GM23338 (cell line): ENCODE results near the gene POLR1E. TPM values are rescaled to one million over a fixed set of nuclear protein-coding genes. Genes with fewer than 3 reads are reported as not detected.

Source experiments
- ATAC-seq: fragments of 200-7000 bp; cut with Tn5 transposase; 3 replicates; pipeline ENCODE4 v1.9.1; 2020
- DNase-seq: peaks from one replicate; pipeline ENCODE4 v3.0.0-alpha.2; 2015; ENCODE audit warnings: low spot score
- H2AFZ ChIP-seq: fragments of 200-600 bp; sonication (generic); 2 replicates; pipeline ENCODE4 v1.8.0; 2016; ENCODE audit warnings: antibody characterized with exemption, mild to moderate bottlenecking, moderate library complexity
- H3F3A ChIP-seq: fragments of 200-600 bp; sonication (generic); replicated peaks from 2 replicates; pipeline ENCODE4 v1.8.0; 2017; ENCODE audit warnings: antibody characterized with exemption, mixed run types, low read depth
- H3K27ac ChIP-seq: fragments of 200-600 bp; sonication (generic); 2 replicates; pipeline ENCODE4 v1.6.1; 2016; ENCODE audit warnings: low read depth
- H3K27me3 ChIP-seq: fragments of 200-600 bp; sonication (generic); 2 replicates; pipeline ENCODE4 v1.8.0; 2016; ENCODE audit warnings: mild to moderate bottlenecking, mixed run types, moderate library complexity; ENCODE audit not compliant: insufficient read depth
- H3K36me3 ChIP-seq: fragments of 200-600 bp; sonication (generic); 2 replicates; pipeline ENCODE4 v1.8.0; 2016; ENCODE audit warnings: mild to moderate bottlenecking; ENCODE audit not compliant: insufficient read depth
- H3K4me1 ChIP-seq: fragments of 200-600 bp; sonication (generic); 2 replicates; pipeline ENCODE4 v1.8.0; 2016; ENCODE audit warnings: mild to moderate bottlenecking, moderate library complexity; ENCODE audit not compliant: insufficient read depth
- H3K4me2 ChIP-seq: fragments of 200-600 bp; sonication (generic); 2 replicates; pipeline ENCODE4 v1.7.1; 2017; ENCODE audit warnings: mixed run types
- H3K4me3 ChIP-seq: fragments of 200-600 bp; sonication (generic); 2 replicates; pipeline ENCODE4 v1.6.1; 2016; ENCODE audit warnings: mixed run types
- H3K79me2 ChIP-seq: fragments of 200-600 bp; sonication (generic); replicated peaks from 2 replicates; pipeline ENCODE4 v1.8.0; 2017; ENCODE audit warnings: mild to moderate bottlenecking; ENCODE audit not compliant: insufficient read depth
- H3K9me2 ChIP-seq: fragments of 200-600 bp; sonication (generic); 2 replicates; pipeline ENCODE4 v1.8.0; 2017; ENCODE audit not compliant: insufficient read depth
- H4K20me1 ChIP-seq: fragments of 200-600 bp; sonication (generic); replicated peaks from 2 replicates; pipeline ENCODE4 v1.8.0; 2017; ENCODE audit warnings: mild to moderate bottlenecking; ENCODE audit not compliant: insufficient read depth
- H3K27ac Mint-ChIP-seq: 2 replicates; pipeline ENCODE4 v1.8.0; 2020; ENCODE audit warnings: inconsistent platforms, mild to moderate bottlenecking, moderate library complexity, mixed read lengths
- H3K27me3 Mint-ChIP-seq: 3 replicates; pipeline ENCODE4 v1.8.0; 2022; ENCODE audit warnings: low read depth, mild to moderate bottlenecking, moderate library complexity, mixed read lengths, inconsistent platforms; ENCODE audit not compliant: insufficient read depth, poor library complexity
- H3K36me3 Mint-ChIP-seq: 3 replicates; pipeline ENCODE4 v1.8.0; 2021; ENCODE audit warnings: low read depth, mild to moderate bottlenecking, inconsistent platforms, moderate library complexity, mixed read lengths
- H3K4me1 Mint-ChIP-seq: 3 replicates; pipeline ENCODE4 v1.8.0; 2020; ENCODE audit warnings: mild to moderate bottlenecking, inconsistent platforms, mixed read lengths
- H3K4me3 Mint-ChIP-seq: 3 replicates; pipeline ENCODE4 v1.8.0; 2021; ENCODE audit warnings: moderate library complexity, mild to moderate bottlenecking, inconsistent platforms, mixed read lengths
- H3K9me3 Mint-ChIP-seq: 3 replicates; pipeline ENCODE4 v1.8.0; 2020; ENCODE audit warnings: moderate library complexity, mild to moderate bottlenecking, inconsistent platforms, mixed read lengths
- CREB1 ChIP-seq: fragments of 250-450 bp; sonication (Bioruptor Pico); IDR thresholded peaks from 2 replicates; pipeline ENCODE4 v1.5.0; 2020; ENCODE audit warnings: low read depth, mild to moderate bottlenecking, moderate library complexity
- CTCF ChIP-seq, 2 experiments: fragments of 200-600 bp in 1 of 2; sonication (generic) in 1 of 2; conservative IDR thresholded peaks; 2 replicates each; pipeline versions ENCODE4 v1.5.1 to v1.6.1; 2016 to 2017; ENCODE audit warnings: antibody characterized with exemption in 2 of 2, low read depth in 2 of 2, mild to moderate bottlenecking in 2 of 2, moderate library complexity in 1 of 2
- EZH2 ChIP-seq: fragments of 200-600 bp; sonication (generic); IDR thresholded peaks from one replicate; pipeline ENCODE4 v1.8.0; 2017; ENCODE audit warnings: antibody characterized with exemption, mild to moderate bottlenecking, low read depth; ENCODE audit not compliant: unreplicated experiment
- EZH2phosphoT487 ChIP-seq: fragments of 200-600 bp; sonication (generic); IDR thresholded peaks from one replicate; pipeline ENCODE4 v1.8.1; 2018; ENCODE audit warnings: antibody characterized with exemption; ENCODE audit not compliant: unreplicated experiment
- JUNB ChIP-seq: IDR thresholded peaks from one replicate; pipeline ENCODE4 v1.6.1; 2016; ENCODE audit warnings: antibody characterized with exemption; ENCODE audit not compliant: unreplicated experiment
- POLR2AphosphoS5 ChIP-seq: IDR thresholded peaks from 2 replicates; pipeline ENCODE4 v1.6.1; 2016; ENCODE audit warnings: antibody characterized with exemption, low read depth
- STAT1 ChIP-seq: IDR thresholded peaks from one replicate; pipeline ENCODE4 v1.6.1; 2016; ENCODE audit warnings: antibody characterized with exemption; ENCODE audit not compliant: unreplicated experiment
- polyA plus RNA-seq: library from polyadenylated mRNA; unstranded; fragments of >200 nt; fragmentation: Nextera tagmentation; extraction: Ambion mirVana; gene quantifications from 2 replicates; pipeline ENCODE4 v1.2.1, GENCODE V29; 2016
- total RNA-seq: library from RNA; depleted of rRNA; stranded (reverse); fragments of >200 nt; shearing (Covaris generic); gene quantifications from 2 replicates; pipeline ENCODE4 v1.2.3, GENCODE V29; 2014
- TF ChIP-seq, protein P1 (sequence below): IDR thresholded peaks from 2 replicates; pipeline ENCODE4 v1.6.1; 2016; ENCODE audit warnings: antibody characterized with exemption
- TF ChIP-seq, protein P2 (sequence below): IDR thresholded peaks from one replicate; pipeline ENCODE4 v1.6.1; 2018; ENCODE audit warnings: antibody characterized with exemption; ENCODE audit not compliant: unreplicated experiment
- TF ChIP-seq, protein P3 (sequence below): fragments of 250-450 bp; sonication (Bioruptor Pico); IDR thresholded peaks from 2 replicates; pipeline ENCODE4 v1.5.0; 2020; ENCODE audit warnings: mild to moderate bottlenecking, moderate library complexity

The POLR1E gene
- total and polyA plus RNA-seq, 2 experiments from 2014 or later = 19.2 to 45.5 TPM

GRCh38 chr9:37497320-37497719 is 11.6 kb downstream of the POLR1E start:
- Histone ChIP-seq H3K79me2 (0 out of 2 replicates have a peak, but pooled peaks cover 3% of the 10 kb centered on the region), H3K4me1 (no peaks in the 10 kb centered on the region), H3K27me3 (no peaks in the 10 kb centered on the region), H4K20me1 (peaks cover 19% of the 10 kb centered on the region), H3K36me3 (peaks cover 51% of the 10 kb centered on the region), H3K9me2 (no peaks in the 10 kb centered on the region), H3K4me2 (no peak overlapping the region), H2AFZ (no peak overlapping the region), H3K4me3 (no peak overlapping the region), H3K27ac (no peak overlapping the region), H3F3A (0 out of 2 replicates have a peak, but pooled peaks cover 4% of the 10 kb centered on the region)
- no peak overlapping the region for H3K27ac Mint-ChIP-seq
- peaks cover 2% of the 10 kb centered on the region for H3K27me3 Mint-ChIP-seq
- DNase-seq = no peak
- no peaks in the 10 kb centered on the region for H3K9me3 Mint-ChIP-seq
- no peak for ATAC-seq
- TF ChIP-seq CREB1 (CRISPR knock-in tag) = no peak
- no peak for TF ChIP-seq EZH2phosphoT487
- no peak for TF ChIP-seq POLR2AphosphoS5
- TF ChIP-seq CTCF (conservative IDR thresholded peaks at IDR 0.05; ENCODE audit: low read depth in 2 of 2) = no peak
- TF ChIP-seq EZH2 = no peak
- TF ChIP-seq, protein P1, sequence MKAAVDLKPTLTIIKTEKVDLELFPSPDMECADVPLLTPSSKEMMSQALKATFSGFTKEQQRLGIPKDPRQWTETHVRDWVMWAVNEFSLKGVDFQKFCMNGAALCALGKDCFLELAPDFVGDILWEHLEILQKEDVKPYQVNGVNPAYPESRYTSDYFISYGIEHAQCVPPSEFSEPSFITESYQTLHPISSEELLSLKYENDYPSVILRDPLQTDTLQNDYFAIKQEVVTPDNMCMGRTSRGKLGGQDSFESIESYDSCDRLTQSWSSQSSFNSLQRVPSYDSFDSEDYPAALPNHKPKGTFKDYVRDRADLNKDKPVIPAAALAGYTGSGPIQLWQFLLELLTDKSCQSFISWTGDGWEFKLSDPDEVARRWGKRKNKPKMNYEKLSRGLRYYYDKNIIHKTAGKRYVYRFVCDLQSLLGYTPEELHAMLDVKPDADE = no peak
- no peak for TF ChIP-seq STAT1
- TF ChIP-seq, protein P2, sequence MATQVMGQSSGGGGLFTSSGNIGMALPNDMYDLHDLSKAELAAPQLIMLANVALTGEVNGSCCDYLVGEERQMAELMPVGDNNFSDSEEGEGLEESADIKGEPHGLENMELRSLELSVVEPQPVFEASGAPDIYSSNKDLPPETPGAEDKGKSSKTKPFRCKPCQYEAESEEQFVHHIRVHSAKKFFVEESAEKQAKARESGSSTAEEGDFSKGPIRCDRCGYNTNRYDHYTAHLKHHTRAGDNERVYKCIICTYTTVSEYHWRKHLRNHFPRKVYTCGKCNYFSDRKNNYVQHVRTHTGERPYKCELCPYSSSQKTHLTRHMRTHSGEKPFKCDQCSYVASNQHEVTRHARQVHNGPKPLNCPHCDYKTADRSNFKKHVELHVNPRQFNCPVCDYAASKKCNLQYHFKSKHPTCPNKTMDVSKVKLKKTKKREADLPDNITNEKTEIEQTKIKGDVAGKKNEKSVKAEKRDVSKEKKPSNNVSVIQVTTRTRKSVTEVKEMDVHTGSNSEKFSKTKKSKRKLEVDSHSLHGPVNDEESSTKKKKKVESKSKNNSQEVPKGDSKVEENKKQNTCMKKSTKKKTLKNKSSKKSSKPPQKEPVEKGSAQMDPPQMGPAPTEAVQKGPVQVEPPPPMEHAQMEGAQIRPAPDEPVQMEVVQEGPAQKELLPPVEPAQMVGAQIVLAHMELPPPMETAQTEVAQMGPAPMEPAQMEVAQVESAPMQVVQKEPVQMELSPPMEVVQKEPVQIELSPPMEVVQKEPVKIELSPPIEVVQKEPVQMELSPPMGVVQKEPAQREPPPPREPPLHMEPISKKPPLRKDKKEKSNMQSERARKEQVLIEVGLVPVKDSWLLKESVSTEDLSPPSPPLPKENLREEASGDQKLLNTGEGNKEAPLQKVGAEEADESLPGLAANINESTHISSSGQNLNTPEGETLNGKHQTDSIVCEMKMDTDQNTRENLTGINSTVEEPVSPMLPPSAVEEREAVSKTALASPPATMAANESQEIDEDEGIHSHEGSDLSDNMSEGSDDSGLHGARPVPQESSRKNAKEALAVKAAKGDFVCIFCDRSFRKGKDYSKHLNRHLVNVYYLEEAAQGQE = no peak
- TF ChIP-seq JUNB = no peak
- no peaks in the 10 kb centered on the region for H3K4me1 Mint-ChIP-seq
- H3K4me3 Mint-ChIP-seq = no peak overlapping the region
- peaks cover 82% of the 10 kb centered on the region for H3K36me3 Mint-ChIP-seq

- Histone ChIP-seq H3K27ac (no peak overlapping the region), H3K4me1 (no peaks in the 10 kb centered on the region), H3K4me2 (no peak overlapping the region), H3K79me2 (0 out of 2 replicates have a peak, but pooled peaks cover 3% of the 10 kb centered on the region), H3K36me3 (peaks cover 48% of the 10 kb centered on the region), H2AFZ (no peak overlapping the region), H4K20me1 (peaks cover 19% of the 10 kb centered on the region), H3K27me3 (no peaks in the 10 kb centered on the region), H3K4me3 (no peak overlapping the region), H3F3A (0 out of 2 replicates have a peak, but pooled peaks cover 4% of the 10 kb centered on the region), H3K9me2 (no peaks in the 10 kb centered on the region)
- Mint-ChIP-seq H3K4me1 (no peaks in the 10 kb centered on the region), H3K27ac (no peak overlapping the region), H3K4me3 (no peak overlapping the region), H3K9me3 (no peaks in the 10 kb centered on the region), H3K27me3 (peaks cover 2% of the 10 kb centered on the region), H3K36me3 (peaks cover 83% of the 10 kb centered on the region)
- no peak for DNase-seq
- ATAC-seq = no peak
- TF ChIP-seq EZH2 = no peak
- TF ChIP-seq, protein P3, sequence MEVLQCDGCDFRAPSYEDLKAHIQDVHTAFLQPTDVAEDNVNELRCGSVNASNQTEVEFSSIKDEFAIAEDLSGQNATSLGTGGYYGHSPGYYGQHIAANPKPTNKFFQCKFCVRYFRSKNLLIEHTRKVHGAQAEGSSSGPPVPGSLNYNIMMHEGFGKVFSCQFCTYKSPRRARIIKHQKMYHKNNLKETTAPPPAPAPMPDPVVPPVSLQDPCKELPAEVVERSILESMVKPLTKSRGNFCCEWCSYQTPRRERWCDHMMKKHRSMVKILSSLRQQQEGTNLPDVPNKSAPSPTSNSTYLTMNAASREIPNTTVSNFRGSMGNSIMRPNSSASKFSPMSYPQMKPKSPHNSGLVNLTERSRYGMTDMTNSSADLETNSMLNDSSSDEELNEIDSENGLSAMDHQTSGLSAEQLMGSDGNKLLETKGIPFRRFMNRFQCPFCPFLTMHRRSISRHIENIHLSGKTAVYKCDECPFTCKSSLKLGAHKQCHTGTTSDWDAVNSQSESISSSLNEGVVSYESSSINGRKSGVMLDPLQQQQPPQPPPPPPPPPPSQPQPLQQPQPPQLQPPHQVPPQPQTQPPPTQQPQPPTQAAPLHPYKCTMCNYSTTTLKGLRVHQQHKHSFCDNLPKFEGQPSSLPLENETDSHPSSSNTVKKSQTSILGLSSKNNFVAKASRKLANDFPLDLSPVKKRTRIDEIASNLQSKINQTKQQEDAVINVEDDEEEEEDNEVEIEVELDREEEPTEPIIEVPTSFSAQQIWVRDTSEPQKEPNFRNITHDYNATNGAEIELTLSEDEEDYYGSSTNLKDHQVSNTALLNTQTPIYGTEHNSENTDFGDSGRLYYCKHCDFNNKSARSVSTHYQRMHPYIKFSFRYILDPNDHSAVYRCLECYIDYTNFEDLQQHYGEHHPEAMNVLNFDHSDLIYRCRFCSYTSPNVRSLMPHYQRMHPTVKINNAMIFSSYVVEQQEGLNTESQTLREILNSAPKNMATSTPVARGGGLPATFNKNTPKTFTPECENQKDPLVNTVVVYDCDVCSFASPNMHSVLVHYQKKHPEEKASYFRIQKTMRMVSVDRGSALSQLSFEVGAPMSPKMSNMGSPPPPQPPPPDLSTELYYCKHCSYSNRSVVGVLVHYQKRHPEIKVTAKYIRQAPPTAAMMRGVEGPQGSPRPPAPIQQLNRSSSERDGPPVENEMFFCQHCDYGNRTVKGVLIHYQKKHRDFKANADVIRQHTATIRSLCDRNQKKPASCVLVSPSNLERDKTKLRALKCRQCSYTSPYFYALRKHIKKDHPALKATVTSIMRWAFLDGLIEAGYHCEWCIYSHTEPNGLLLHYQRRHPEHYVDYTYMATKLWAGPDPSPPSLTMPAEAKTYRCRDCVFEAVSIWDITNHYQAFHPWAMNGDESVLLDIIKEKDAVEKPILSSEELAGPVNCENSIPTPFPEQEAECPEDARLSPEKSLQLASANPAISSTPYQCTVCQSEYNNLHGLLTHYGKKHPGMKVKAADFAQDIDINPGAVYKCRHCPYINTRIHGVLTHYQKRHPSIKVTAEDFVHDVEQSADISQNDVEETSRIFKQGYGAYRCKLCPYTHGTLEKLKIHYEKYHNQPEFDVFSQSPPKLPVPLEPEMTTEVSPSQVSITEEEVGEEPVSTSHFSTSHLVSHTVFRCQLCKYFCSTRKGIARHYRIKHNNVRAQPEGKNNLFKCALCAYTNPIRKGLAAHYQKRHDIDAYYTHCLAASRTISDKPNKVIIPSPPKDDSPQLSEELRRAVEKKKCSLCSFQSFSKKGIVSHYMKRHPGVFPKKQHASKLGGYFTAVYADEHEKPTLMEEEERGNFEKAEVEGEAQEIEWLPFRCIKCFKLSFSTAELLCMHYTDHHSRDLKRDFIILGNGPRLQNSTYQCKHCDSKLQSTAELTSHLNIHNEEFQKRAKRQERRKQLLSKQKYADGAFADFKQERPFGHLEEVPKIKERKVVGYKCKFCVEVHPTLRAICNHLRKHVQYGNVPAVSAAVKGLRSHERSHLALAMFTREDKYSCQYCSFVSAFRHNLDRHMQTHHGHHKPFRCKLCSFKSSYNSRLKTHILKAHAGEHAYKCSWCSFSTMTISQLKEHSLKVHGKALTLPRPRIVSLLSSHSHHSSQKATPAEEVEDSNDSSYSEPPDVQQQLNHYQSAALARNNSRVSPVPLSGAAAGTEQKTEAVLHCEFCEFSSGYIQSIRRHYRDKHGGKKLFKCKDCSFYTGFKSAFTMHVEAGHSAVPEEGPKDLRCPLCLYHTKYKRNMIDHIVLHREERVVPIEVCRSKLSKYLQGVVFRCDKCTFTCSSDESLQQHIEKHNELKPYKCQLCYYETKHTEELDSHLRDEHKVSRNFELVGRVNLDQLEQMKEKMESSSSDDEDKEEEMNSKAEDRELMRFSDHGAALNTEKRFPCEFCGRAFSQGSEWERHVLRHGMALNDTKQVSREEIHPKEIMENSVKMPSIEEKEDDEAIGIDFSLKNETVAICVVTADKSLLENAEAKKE (CRISPR knock-in tag) = no peak
Observed at GRCh38 chr9:37498457-37498856, 12.7 kb downstream of the POLR1E start.
